Osteocyte (in vitro differentiated cells): ENCODE measurements around the gene PTGR3. TPM values are rescaled to one million over a fixed set of nuclear protein-coding genes. Genes with fewer than 3 reads are reported as not detected.
"Not testable (repeated sequence)": the region's sequence is repeated elsewhere in the genome, so short reads cannot be mapped to it uniquely, and the experiment has no call there.

Source experiments
- DNase-seq: peaks from one replicate; pipeline ENCODE4 v3.0.0; 2021; ENCODE audit warnings: mixed read lengths; ENCODE audit not compliant: unreplicated experiment; ENCODE audit errors: extremely low spot score
- H3K27ac Mint-ChIP-seq: one replicate; pipeline ENCODE4 v1.8.0; 2021; ENCODE audit warnings: mild to moderate bottlenecking, mixed read lengths; ENCODE audit not compliant: unreplicated experiment
- H3K27me3 Mint-ChIP-seq: one replicate; pipeline ENCODE4 v1.8.0; 2021; ENCODE audit warnings: mixed read lengths; ENCODE audit not compliant: unreplicated experiment
- H3K36me3 Mint-ChIP-seq: one replicate; pipeline ENCODE4 v1.8.0; 2021; ENCODE audit warnings: mixed read lengths; ENCODE audit not compliant: unreplicated experiment
- H3K4me1 Mint-ChIP-seq: one replicate; pipeline ENCODE4 v1.8.0; 2021; ENCODE audit warnings: mixed read lengths; ENCODE audit not compliant: unreplicated experiment
- H3K4me3 Mint-ChIP-seq: one replicate; pipeline ENCODE4 v1.8.0; 2021; ENCODE audit warnings: mild to moderate bottlenecking, moderate library complexity, mixed read lengths; ENCODE audit not compliant: unreplicated experiment
- H3K9me3 Mint-ChIP-seq: one replicate; pipeline ENCODE4 v1.8.0; 2021; ENCODE audit warnings: mixed read lengths; ENCODE audit not compliant: unreplicated experiment
- total RNA-seq: library from RNA; stranded (reverse); gene quantifications from 2 replicates; pipeline ENCODE4 v1.2.1, GENCODE V29; 2021
- TF ChIP-seq, protein P1 (sequence below): fragments of 200-600 bp; sonication (generic); IDR thresholded peaks from 2 replicates; pipeline ENCODE4 v1.5.0; 2021; ENCODE audit warnings: antibody characterized with exemption, mild to moderate bottlenecking, moderate library complexity

The PTGR3 gene
- total RNA-seq, 1 donor from 2014 or later: 17.7 TPM

GRCh38 chr18:75199327-75199726, 9.6 kb downstream of the PTGR3 start:
- H3K36me3 Mint-ChIP-seq: peaks cover 22% of the 10 kb centered on the region
- no peak for DNase-seq
- no peak overlapping the region for H3K4me3 Mint-ChIP-seq
- H3K9me3 Mint-ChIP-seq: no peaks in the 10 kb centered on the region
- peaks cover 11% of the 10 kb centered on the region for H3K4me1 Mint-ChIP-seq
- H3K27ac Mint-ChIP-seq: no peak overlapping the region
- H3K27me3 Mint-ChIP-seq: no peaks in the 10 kb centered on the region
- TF ChIP-seq, protein P1, sequence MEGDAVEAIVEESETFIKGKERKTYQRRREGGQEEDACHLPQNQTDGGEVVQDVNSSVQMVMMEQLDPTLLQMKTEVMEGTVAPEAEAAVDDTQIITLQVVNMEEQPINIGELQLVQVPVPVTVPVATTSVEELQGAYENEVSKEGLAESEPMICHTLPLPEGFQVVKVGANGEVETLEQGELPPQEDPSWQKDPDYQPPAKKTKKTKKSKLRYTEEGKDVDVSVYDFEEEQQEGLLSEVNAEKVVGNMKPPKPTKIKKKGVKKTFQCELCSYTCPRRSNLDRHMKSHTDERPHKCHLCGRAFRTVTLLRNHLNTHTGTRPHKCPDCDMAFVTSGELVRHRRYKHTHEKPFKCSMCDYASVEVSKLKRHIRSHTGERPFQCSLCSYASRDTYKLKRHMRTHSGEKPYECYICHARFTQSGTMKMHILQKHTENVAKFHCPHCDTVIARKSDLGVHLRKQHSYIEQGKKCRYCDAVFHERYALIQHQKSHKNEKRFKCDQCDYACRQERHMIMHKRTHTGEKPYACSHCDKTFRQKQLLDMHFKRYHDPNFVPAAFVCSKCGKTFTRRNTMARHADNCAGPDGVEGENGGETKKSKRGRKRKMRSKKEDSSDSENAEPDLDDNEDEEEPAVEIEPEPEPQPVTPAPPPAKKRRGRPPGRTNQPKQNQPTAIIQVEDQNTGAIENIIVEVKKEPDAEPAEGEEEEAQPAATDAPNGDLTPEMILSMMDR: no peak

DNA sequence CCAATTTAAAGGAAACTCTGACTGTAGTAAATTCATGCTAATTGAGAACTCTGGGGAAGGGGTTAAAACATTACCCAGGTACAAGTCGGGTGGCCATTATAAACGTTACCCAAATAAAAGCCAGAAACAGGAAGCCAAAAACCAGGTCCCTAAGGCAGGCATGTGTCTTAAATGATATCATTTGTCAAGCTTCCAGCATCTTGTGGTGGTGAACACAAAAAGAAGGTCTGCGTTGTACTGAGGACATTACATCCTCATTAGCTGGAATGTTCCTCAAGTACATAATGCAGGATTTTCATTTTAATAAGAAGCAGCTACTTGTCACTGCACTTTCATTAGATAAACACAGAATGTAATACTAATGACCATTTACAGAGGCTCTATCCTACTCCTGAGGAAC, 10.9 kb downstream of the PTGR3 start:
- H3K4me1 Mint-ChIP-seq: peaks cover 5% of the 10 kb centered on the region
- no peak for DNase-seq
- TF ChIP-seq, protein P1: no peak
- peaks cover 22% of the 10 kb centered on the region for H3K36me3 Mint-ChIP-seq
- H3K27ac Mint-ChIP-seq: no peak overlapping the region
- no peak overlapping the region for H3K4me3 Mint-ChIP-seq
- no peaks in the 10 kb centered on the region for H3K27me3 Mint-ChIP-seq
- H3K9me3 Mint-ChIP-seq: no peaks in the 10 kb centered on the region

- peaks cover 4% of the 10 kb centered on the region for H3K36me3 Mint-ChIP-seq
- H3K9me3 Mint-ChIP-seq: no peaks in the 10 kb centered on the region
- no peak overlapping the region for H3K4me3 Mint-ChIP-seq
- TF ChIP-seq, protein P1: no peak
- H3K27me3 Mint-ChIP-seq: no peaks in the 10 kb centered on the region
- DNase-seq: no peak
- no peaks in the 10 kb centered on the region for H3K4me1 Mint-ChIP-seq
- H3K27ac Mint-ChIP-seq: no peak overlapping the region
These were observed 16.0 kb downstream of the PTGR3 start for GRCh38 chr18:75192899-75193298.

DNA sequence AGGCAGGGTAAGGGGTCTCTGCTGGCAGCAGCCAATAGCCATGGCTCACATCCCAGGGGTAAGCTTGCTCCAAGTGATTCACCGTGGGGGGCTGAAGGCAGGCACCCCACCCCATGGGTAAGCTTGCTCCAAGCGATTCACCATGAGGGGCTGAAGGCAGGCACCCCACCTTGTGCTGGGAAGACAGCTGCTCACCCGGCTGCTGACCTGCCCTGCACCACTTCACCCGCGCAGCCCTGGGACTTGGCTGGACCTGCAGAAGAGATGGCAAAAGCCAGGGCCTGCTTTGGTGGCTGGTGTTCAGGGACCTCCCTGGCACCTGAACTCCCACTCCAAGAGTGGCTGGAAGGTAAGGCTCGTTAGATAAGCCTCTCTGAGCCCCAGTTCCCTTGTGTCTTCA, 19.2 kb downstream of the PTGR3 start:
- Mint-ChIP-seq H3K9me3 (no peaks in the 10 kb centered on the region), H3K27ac (no peak overlapping the region), H3K27me3 (peaks cover 2% of the 10 kb centered on the region), H3K4me1 (no peaks in the 10 kb centered on the region), H3K4me3 (no peak overlapping the region), H3K36me3 (no peaks in the 10 kb centered on the region)
- TF ChIP-seq, protein P1: no peak
- no peak for DNase-seq

GRCh38 chr18:75187702-75188101, 21.2 kb downstream of the PTGR3 start:
- not testable (repeated sequence) for DNase-seq, H3K27me3 Mint-ChIP-seq, H3K9me3 Mint-ChIP-seq, H3K27ac Mint-ChIP-seq, H3K4me1 Mint-ChIP-seq, H3K4me3 Mint-ChIP-seq, H3K36me3 Mint-ChIP-seq

GRCh38 chr18:75185460-75185859, 23.5 kb downstream of the PTGR3 start:
- TF ChIP-seq, protein P1: no peak
- Mint-ChIP-seq H3K4me1 (no peaks in the 10 kb centered on the region), H3K36me3 (no peaks in the 10 kb centered on the region)

More at GRCh38 chr18:75185460-75185859, 23.5 kb downstream of the PTGR3 start:
- Mint-ChIP-seq H3K27ac (no peak overlapping the region), H3K27me3 (peaks cover 8% of the 10 kb centered on the region), H3K9me3 (peaks cover 15% of the 10 kb centered on the region), H3K4me3 (no peak overlapping the region)
- DNase-seq: no peak
